ENCODE data around the gene DIS3L2. TPM values are rescaled to one million over a fixed set of nuclear protein-coding genes. Genes with fewer than 3 reads are reported as not detected.

The DIS3L2 gene
- total RNA-seq, 2 donors from 2014 or later = 22.6 to 32.3 TPM

DNA sequence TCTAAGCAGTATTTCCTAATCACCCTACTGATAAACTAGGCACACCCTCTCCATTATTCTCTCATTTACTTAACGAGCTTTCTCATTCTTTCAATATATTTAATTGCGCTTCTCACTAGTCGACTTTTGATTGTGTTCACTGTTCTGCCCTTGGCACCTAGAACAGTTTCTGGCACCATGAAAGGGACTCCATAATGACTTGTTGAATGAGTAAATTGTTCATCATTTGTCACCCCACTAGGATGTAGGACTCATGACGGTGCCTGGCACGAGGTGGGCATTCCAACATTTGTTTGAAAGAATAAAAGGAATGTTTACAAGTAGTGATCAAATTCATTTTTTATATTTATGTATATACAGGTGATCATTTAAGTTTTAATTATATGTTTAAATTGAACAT is 123.7 kb downstream of the DIS3L2 start:
- no peaks in the 10 kb centered on the region for H3K36me3 ChIP-seq
- no peak for DNase-seq
- no peak overlapping the region for H3K27ac ChIP-seq
- no peaks in the 10 kb centered on the region for H3K9me3 ChIP-seq
- H3K9ac ChIP-seq (ENCODE audit: low read depth in 2 of 2, low read length in 2 of 2) = no peak overlapping the region
- intact Hi-C loops (cut with DNase I) = no loop called here
- TF ChIP-seq, protein P1, sequence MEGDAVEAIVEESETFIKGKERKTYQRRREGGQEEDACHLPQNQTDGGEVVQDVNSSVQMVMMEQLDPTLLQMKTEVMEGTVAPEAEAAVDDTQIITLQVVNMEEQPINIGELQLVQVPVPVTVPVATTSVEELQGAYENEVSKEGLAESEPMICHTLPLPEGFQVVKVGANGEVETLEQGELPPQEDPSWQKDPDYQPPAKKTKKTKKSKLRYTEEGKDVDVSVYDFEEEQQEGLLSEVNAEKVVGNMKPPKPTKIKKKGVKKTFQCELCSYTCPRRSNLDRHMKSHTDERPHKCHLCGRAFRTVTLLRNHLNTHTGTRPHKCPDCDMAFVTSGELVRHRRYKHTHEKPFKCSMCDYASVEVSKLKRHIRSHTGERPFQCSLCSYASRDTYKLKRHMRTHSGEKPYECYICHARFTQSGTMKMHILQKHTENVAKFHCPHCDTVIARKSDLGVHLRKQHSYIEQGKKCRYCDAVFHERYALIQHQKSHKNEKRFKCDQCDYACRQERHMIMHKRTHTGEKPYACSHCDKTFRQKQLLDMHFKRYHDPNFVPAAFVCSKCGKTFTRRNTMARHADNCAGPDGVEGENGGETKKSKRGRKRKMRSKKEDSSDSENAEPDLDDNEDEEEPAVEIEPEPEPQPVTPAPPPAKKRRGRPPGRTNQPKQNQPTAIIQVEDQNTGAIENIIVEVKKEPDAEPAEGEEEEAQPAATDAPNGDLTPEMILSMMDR (IDR thresholded peaks at IDR 0.05) = no peak
- no peaks in the 10 kb centered on the region for H3K27me3 ChIP-seq
- no peaks in the 10 kb centered on the region for H3K4me1 ChIP-seq
- no peak overlapping the region for H3K4me3 ChIP-seq

DNA sequence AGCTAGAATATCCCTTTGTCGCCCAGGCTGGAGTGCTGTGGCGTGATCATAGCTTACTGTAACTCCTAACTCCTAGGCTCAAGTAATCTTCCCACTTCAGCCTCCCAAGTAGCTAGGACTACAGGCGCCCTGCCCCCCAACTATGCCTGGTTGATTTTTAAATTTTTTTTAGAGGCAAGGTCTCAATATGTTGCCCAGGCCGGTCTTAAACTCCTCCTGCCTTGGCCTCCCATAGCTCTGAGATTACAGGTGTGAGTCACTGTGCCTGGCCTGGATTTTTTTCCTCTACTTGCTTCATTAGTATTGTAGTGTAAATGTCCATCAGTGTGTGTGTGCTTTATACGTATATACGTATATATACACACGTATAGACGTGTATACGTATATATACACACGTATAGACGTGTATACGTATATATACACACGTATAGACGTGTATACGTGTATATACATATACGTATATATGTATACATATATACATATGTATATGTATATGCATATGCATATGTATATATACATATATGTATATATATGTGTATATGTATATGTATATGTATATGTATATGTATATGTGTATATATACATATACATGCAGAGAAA is 124.4 kb downstream of the DIS3L2 start:
- DNase-seq = no peak
- no peak overlapping the region for H3K4me3 ChIP-seq
- no peak overlapping the region for H3K9ac ChIP-seq (ENCODE audit: low read depth in 2 of 2, low read length in 2 of 2)
- TF ChIP-seq, protein P1 (IDR thresholded peaks at IDR 0.05) = no peak
- no peak overlapping the region for H3K27ac ChIP-seq
- H3K9me3 ChIP-seq = no peaks in the 10 kb centered on the region
- H3K4me1 ChIP-seq = no peaks in the 10 kb centered on the region
- intact Hi-C loops (cut with DNase I) = no loop called here
- no peaks in the 10 kb centered on the region for H3K36me3 ChIP-seq
- H3K27me3 ChIP-seq = no peaks in the 10 kb centered on the region

DNA sequence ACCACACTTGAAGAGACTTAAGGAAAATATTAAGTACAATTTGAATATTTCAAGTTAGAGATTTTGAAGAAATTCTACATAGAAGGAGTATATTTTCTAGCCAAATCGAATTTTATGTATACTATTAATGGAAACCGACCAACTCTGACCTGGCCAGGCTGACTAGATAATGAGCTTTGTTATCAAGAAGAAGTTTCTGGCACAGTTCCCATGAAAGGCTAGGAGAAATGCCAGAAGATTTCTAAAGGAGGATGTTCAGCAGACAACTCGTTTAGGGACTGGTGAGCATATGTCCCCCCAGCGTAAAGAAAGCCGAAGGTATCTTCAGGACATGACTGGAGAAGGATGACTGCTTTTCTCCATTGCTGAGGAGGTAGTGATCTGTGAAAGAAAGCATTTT is 127.3 kb downstream of the DIS3L2 start:
- Histone ChIP-seq H3K4me1 (no peaks in the 10 kb centered on the region), H3K27me3 (no peaks in the 10 kb centered on the region), H3K4me3 (no peak overlapping the region), H3K36me3 (no peaks in the 10 kb centered on the region), H3K27ac (no peak overlapping the region), H3K9me3 (no peaks in the 10 kb centered on the region), H3K9ac (ENCODE audit: low read depth in 2 of 2, low read length in 2 of 2) (no peak overlapping the region)
- intact Hi-C loops (cut with DNase I) = no loop called here
- DNase-seq = no peak
- TF ChIP-seq, protein P1 (IDR thresholded peaks at IDR 0.05) = no peak

DNA sequence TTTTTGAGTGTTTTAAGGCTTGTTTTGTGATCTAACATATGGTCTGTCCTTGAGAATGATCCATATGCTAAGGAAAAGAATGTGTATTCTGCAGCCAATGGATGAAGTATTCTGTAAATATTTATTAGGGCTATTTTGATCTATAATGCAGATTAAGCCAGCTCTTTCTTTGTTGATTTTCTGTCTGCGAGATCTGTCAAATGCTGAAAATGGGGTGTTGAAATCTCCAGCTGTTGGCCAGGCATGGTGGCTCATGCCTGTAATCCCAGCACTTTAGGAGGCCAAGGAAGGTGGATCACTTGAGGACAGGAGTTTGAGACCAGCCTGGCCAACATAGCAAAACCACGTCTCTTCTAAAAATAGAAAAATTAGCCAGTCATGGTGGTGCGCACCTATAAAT is 132.7 kb downstream of the DIS3L2 start:
- intact Hi-C loops (cut with DNase I) = no loop called here
- DNase-seq = no peak

DNA sequence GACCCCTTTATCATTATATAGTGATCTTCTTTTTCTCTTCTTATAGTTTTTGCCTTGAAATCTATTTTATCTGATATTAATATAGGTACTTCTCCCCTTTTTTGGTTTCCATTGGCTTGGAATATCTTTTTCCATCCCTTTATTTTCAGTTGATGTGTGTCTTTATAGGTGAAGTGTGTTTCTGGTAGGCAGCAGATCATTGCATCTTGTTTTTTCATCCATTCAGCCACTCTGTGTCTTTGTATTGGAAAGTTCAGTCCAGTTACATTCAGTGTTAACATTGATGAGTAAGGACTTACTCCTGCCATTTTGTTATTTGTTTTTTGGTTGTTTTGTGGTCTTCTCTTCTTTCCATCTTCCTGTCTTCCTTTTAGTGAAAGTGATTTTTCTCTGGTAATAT is 133.4 kb downstream of the DIS3L2 start:
- Histone ChIP-seq H3K36me3 (no peaks in the 10 kb centered on the region), H3K9me3 (no peaks in the 10 kb centered on the region), H3K27ac (no peak overlapping the region), H3K9ac (ENCODE audit: low read depth in 2 of 2, low read length in 2 of 2) (no peak overlapping the region), H3K4me3 (no peak overlapping the region), H3K4me1 (no peaks in the 10 kb centered on the region), H3K27me3 (no peaks in the 10 kb centered on the region)
- DNase-seq = no peak
- TF ChIP-seq, protein P1 (IDR thresholded peaks at IDR 0.05) = no peak
- intact Hi-C loops (cut with DNase I) = no loop called here

More for the DNA sequence above, 132.7 kb downstream of the DIS3L2 start:
- TF ChIP-seq, protein P1 (IDR thresholded peaks at IDR 0.05) = no peak
- no peaks in the 10 kb centered on the region for H3K4me1 ChIP-seq
- H3K27me3 ChIP-seq = no peaks in the 10 kb centered on the region
- H3K4me3 ChIP-seq = no peak overlapping the region
- H3K27ac ChIP-seq = no peak overlapping the region
- H3K36me3 ChIP-seq = no peaks in the 10 kb centered on the region
- H3K9me3 ChIP-seq = no peaks in the 10 kb centered on the region
- no peak overlapping the region for H3K9ac ChIP-seq (ENCODE audit: low read depth in 2 of 2, low read length in 2 of 2)
